HepG2 (cell line): ENCODE data around the gene RPS19BP1. TPM values are rescaled to one million over a fixed set of nuclear protein-coding genes. Genes with fewer than 3 reads are reported as not detected.
A peak's percentile ranks its signal among the peaks of the same experiment; 100 is the strongest.

Source experiments
- ARHGAP35 ChIP-seq: sonication (generic); formaldehyde crosslinking; IDR thresholded peaks from 2 replicates; pipeline ENCODE4 v1.9.0; 2022; ENCODE audit warnings: mild to moderate bottlenecking, inconsistent platforms, moderate library complexity, missing genetic modification reagents, borderline replicate concordance
- CEBPG ChIP-seq: IDR thresholded peaks from 2 replicates; pipeline ENCODE4 v1.6.1; 2016
- E2F1 ChIP-seq: sonication (generic); formaldehyde crosslinking; IDR thresholded peaks from 2 replicates; pipeline ENCODE4 v1.5.0; 2020; ENCODE audit warnings: missing genetic modification reagents
- EHMT2 ChIP-seq: fragments of 200-600 bp; sonication (generic); IDR thresholded peaks from 2 replicates; pipeline ENCODE4 v1.7.0; 2017; ENCODE audit warnings: antibody characterized with exemption, low read depth, low read length, borderline replicate concordance
- KLF15 ChIP-seq: sonication (generic); formaldehyde crosslinking; IDR thresholded peaks from 2 replicates; pipeline ENCODE4 v1.8.1; 2023; ENCODE audit warnings: borderline replicate concordance, mild to moderate bottlenecking, inconsistent platforms, missing genetic modification reagents, mixed read lengths
- MAFK ChIP-seq, 2 experiments: IDR thresholded peaks in 1 of 2; conservative IDR thresholded peaks in 1 of 2; 2 replicates each; pipeline ENCODE4 v1.6.1; 2011; ENCODE audit warnings: improper control_type of control experiment in 2 of 2, low read length in 2 of 2
- MIER3 ChIP-seq: IDR thresholded peaks from 2 replicates; pipeline ENCODE4 v1.6.1; 2016; ENCODE audit warnings: missing compliant biosample characterization, borderline replicate concordance
- MTA3 ChIP-seq: sonication (generic); formaldehyde crosslinking; IDR thresholded peaks from 2 replicates; pipeline ENCODE4 v1.4.0; 2020; ENCODE audit warnings: missing genetic modification reagents
- NKX3-1 ChIP-seq: sonication (generic); formaldehyde crosslinking; IDR thresholded peaks from 2 replicates; pipeline ENCODE4 v1.5.0; 2020; ENCODE audit warnings: missing genetic modification reagents
- NR2C2 ChIP-seq: sonication (generic); formaldehyde crosslinking; IDR thresholded peaks from 2 replicates; pipeline ENCODE4 v1.4.0; 2020; ENCODE audit warnings: missing genetic modification reagents, mild to moderate bottlenecking, moderate library complexity, borderline replicate concordance
- PPARG ChIP-seq: conservative IDR thresholded peaks from 2 replicates; pipeline ENCODE4 v1.6.1; 2016; ENCODE audit warnings: missing biosample characterization, missing genetic modification reagents
- SP1 ChIP-seq, 2 experiments: fragments of 450-650 bp in 1 of 2; sonication (generic) in 1 of 2; formaldehyde crosslinking in 1 of 2; IDR thresholded peaks; 2 replicates each; pipeline versions ENCODE4 v1.4.0 to v1.6.1; 2016 to 2020; ENCODE audit warnings: missing genetic modification reagents in 1 of 2
- ZNF326 ChIP-seq: sonication (generic); formaldehyde crosslinking; IDR thresholded peaks from 2 replicates; pipeline ENCODE4 v1.4.0; 2020; ENCODE audit warnings: missing genetic modification reagents, borderline replicate concordance
- ZNF337 ChIP-seq: sonication (generic); formaldehyde crosslinking; IDR thresholded peaks from 2 replicates; pipeline ENCODE4 v1.5.1; 2020; ENCODE audit warnings: missing genetic modification reagents, low read depth, mild to moderate bottlenecking, borderline replicate concordance
- ZNF652 ChIP-seq: IDR thresholded peaks from 2 replicates; pipeline ENCODE4 v1.6.1; 2016; ENCODE audit warnings: low read depth, borderline replicate concordance
- ZNF761 ChIP-seq: sonication (generic); formaldehyde crosslinking; conservative IDR thresholded peaks from 2 replicates; pipeline ENCODE4 v1.4.0; 2020; ENCODE audit warnings: mild to moderate bottlenecking, missing genetic modification reagents
- polyA plus RNA-seq, 8 experiments: library from polyadenylated mRNA; depleted of rRNA in 3 of 8; stranded (reverse) in 7 of 8; unstranded in 1 of 8; fragments of >200 nt; fragmentation: Illumina TruSeq in 4 of 8; extraction: Trizol in 4 of 8; gene quantifications; 2 replicates each; pipeline versions ENCODE4 v1.2.1 to v1.2.3, GENCODE V29; 2011 to 2016; ENCODE audit warnings: low read depth in 4 of 8, missing spikeins in 1 of 8, mixed read lengths in 1 of 8; ENCODE audit not compliant: insufficient read depth in 1 of 8
- total RNA-seq, 5 experiments: library from RNA; depleted of rRNA; stranded (reverse); fragments of >200 nt; fragmentation: Illumina TruSeq; extraction: Trizol; gene quantifications; 2 replicates each; pipeline ENCODE4 v1.2.3, GENCODE V29; 2016; ENCODE audit warnings: low read depth in 1 of 5
- TF ChIP-seq, protein P1 (sequence below): sonication (generic); formaldehyde crosslinking; IDR thresholded peaks from 2 replicates; pipeline ENCODE4 v1.5.1; 2020; ENCODE audit warnings: missing genetic modification reagents, mild to moderate bottlenecking, borderline replicate concordance
- TF ChIP-seq, protein P2 (sequence below): IDR thresholded peaks from 2 replicates; pipeline ENCODE4 v1.6.1; 2016; ENCODE audit warnings: mild to moderate bottlenecking
- TF ChIP-seq, protein P3 (sequence below): sonication (generic); formaldehyde crosslinking; IDR thresholded peaks from 2 replicates; pipeline ENCODE4 v1.4.0; 2020; ENCODE audit warnings: mild to moderate bottlenecking, missing genetic modification reagents

Gene RPS19BP1
- total and polyA plus RNA-seq, 2 of the 13 experiments (the other 11 are each of a cell fraction or from before 2014, with no cell fraction given), result 44.3 to 81.3 TPM

DNA sequence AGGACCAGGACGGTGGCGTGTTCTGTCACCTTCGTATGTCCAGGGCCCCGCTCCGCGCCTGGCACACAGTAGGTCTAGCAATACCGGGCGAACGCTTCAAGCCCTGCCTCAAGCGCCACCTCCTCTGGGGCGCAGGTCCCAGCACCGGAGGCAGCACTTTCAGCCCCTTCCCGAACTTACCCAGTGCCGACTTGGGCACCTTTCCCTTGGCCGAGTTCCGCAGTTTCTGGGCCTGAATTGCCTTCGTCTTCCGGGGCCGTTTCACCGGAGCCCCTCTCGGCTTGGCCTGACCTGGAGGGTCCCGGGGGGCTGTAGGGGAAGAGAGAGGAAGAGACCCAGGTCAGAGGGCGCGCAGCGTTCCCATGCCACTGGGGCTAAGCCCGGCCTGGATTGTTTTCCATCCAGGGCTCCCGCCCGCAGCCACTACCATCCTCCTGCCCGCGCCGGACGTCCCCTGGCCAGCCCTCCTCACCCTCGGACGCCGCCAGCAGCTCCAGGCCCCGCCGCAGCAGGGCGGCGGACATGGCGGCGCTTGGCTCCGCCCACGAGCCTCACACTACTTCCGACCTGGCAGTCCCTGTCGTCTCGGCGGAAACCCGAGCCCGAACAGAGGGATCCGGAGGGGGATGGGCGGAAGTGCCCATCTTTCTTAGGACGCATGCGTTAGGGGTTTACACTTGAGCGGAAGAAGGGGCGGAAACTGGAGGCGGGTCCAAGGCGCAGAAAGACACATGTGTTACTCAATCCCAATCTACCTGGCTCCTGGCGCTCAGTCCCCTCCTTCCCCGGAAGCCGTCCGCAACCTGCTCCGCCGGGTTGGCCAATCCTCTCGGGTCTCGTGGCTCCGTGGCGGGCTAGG, at the start of gene RPS19BP1 (continued):
- 0 out of 2 replicates have a peak, but pooled peaks have one; percentile 48 for TF ChIP-seq ZNF761 (CRISPR knock-in tag)
- TF ChIP-seq, protein P1, sequence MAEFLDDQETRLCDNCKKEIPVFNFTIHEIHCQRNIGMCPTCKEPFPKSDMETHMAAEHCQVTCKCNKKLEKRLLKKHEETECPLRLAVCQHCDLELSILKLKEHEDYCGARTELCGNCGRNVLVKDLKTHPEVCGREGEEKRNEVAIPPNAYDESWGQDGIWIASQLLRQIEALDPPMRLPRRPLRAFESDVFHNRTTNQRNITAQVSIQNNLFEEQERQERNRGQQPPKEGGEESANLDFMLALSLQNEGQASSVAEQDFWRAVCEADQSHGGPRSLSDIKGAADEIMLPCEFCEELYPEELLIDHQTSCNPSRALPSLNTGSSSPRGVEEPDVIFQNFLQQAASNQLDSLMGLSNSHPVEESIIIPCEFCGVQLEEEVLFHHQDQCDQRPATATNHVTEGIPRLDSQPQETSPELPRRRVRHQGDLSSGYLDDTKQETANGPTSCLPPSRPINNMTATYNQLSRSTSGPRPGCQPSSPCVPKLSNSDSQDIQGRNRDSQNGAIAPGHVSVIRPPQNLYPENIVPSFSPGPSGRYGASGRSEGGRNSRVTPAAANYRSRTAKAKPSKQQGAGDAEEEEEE (CRISPR knock-in tag), result 0 out of 2 replicates have a peak, but pooled peaks have one; percentile 43
- no peak for TF ChIP-seq E2F1 (CRISPR knock-in tag)
- no peak for TF ChIP-seq SP1 (IDR thresholded peaks at IDR 0.05)
- TF ChIP-seq SP1 (CRISPR knock-in tag; IDR thresholded peaks at IDR 0.05), result peak; percentile 58
- TF ChIP-seq, protein P2, sequence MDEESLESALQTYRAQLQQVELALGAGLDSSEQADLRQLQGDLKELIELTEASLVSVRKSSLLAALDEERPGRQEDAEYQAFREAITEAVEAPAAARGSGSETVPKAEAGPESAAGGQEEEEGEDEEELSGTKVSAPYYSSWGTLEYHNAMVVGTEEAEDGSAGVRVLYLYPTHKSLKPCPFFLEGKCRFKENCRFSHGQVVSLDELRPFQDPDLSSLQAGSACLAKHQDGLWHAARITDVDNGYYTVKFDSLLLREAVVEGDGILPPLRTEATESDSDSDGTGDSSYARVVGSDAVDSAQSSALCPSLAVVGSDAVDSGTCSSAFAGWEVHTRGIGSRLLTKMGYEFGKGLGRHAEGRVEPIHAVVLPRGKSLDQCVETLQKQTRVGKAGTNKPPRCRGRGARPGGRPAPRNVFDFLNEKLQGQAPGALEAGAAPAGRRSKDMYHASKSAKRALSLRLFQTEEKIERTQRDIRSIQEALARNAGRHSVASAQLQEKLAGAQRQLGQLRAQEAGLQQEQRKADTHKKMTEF (CRISPR knock-in tag), result peak; percentile 85; the same call in 1 of the 2 replicates
- TF ChIP-seq, protein P3, sequence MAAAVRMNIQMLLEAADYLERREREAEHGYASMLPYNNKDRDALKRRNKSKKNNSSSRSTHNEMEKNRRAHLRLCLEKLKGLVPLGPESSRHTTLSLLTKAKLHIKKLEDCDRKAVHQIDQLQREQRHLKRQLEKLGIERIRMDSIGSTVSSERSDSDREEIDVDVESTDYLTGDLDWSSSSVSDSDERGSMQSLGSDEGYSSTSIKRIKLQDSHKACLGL (CRISPR knock-in tag), result peak; percentile 79
- TF ChIP-seq ZNF337 (CRISPR knock-in tag), result no peak
- TF ChIP-seq CEBPG (CRISPR knock-in tag), result peak; percentile 92
- TF ChIP-seq PPARG (CRISPR knock-in tag), result 0 out of 2 replicates have a peak, but pooled peaks have one; percentile 39
- peak; percentile 40; the same call in 1 of the 2 replicates for TF ChIP-seq EHMT2
- 0 out of 2 replicates have a peak, but pooled peaks have one; percentile 73 for TF ChIP-seq NKX3-1 (CRISPR knock-in tag)
- TF ChIP-seq ZNF652 (CRISPR knock-in tag), result no peak
- no peak for TF ChIP-seq KLF15 (CRISPR knock-in tag)
- peak; percentile 85 for TF ChIP-seq NR2C2
- no peak for TF ChIP-seq ZNF326
- no peak for TF ChIP-seq MAFK (conservative IDR thresholded peaks at IDR 0.05 in 1 of 2, IDR thresholded peaks at IDR 0.05 in 1 of 2; ENCODE audit: low read length in 2 of 2)
- TF ChIP-seq MIER3 (CRISPR knock-in tag), result peak; percentile 62; the same call in 1 of the 2 replicates
- TF ChIP-seq ARHGAP35 (CRISPR knock-in tag), result peak; percentile 22; the same call in 1 of the 2 replicates
- TF ChIP-seq MTA3 (CRISPR knock-in tag), result no peak
